ENCODE results near the gene TNFAIP8.

Gene TNFAIP8

DNA sequence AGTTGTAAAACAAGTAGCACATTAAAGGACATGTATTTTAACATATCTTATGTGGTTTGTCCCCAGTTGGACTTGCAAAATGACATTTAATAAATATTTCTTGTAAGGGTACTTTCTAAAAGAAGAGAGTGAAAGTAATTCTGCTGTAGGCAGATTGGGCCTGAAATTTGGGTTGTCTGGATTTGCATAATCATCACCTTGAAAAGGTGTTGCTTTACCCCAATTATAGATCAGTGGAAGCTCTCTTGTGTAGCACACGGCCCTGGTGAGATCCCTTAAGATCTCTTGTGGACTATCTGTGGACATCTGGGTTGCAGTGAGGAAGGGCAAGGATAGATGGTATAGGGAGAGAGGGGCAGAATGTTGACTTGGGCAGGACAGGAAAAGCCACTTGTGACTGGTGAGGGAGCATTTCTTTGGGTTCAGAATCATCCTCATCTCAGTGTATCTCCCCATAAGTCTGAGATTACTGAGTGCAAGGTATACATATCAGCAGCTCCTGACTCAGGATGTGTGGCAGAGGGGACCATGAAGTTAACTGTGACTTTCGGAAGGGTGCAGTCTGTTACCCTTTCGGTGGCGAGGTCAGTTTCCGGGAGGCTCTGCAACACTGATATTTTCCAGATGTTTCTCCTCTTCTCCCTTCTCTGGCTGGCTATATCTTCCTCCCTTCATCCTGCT lies 2.0 kb upstream of the TNFAIP8 start:
- no peak for DNase-seq

DNA sequence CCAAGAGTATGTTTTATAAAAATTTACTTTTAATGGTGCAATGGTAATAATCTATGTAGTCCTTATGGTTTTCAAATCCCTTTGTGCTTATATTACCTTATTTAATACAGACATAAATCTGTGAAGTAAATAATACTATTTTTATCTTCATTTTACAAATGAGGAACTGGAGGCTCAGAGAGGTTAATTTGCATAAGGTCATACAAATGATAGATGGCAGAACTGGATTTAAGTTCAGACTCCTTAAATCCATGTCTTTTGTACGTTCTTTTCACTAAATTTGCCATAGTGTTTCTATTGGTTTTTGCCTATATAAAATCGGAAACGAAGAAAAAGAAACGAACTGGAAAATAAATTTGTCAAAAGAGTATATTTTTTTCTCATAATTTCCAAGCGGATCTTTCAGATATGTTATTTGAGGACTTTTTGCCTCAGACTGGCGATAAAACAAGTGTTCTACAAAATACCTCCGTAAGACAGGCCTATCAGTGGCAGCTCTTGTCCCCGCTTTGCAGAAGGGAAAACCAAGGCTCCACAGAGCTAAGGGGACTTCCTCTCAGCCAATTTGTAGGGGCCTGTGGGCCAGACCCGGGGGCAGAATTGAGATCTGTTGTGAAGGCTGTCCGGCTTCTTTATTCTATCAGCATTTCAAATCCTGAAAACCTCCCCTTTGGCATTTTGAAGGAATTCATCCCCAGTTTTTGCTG lies 1.1 kb upstream of the TNFAIP8 start:
- DNase-seq, result no peak

DNA sequence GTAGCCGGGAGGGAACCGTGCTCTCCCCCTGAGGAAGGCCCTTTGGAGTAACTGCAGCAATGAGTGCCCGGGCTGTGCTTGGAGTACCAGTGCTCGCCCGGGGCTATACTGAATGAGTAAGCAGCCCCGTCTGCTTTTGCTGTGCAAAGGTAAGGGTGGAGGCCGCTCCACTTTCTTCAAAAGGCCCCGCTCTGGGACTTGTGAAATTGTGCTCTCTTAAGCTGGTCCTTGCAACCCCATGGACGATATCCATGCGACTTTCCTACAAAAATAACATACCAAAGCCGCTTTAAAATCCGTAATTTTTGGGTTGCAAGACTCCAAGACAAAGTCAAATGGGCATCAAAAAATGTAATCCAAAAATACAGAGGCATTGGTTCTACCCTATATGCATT lies 578 bp upstream of the TNFAIP8 start:
- DNase-seq, result no peak

GRCh38 chr5:119356612-119357188 lies 881 bp downstream of the TNFAIP8 start:
- DNase-seq, result no peak

DNA sequence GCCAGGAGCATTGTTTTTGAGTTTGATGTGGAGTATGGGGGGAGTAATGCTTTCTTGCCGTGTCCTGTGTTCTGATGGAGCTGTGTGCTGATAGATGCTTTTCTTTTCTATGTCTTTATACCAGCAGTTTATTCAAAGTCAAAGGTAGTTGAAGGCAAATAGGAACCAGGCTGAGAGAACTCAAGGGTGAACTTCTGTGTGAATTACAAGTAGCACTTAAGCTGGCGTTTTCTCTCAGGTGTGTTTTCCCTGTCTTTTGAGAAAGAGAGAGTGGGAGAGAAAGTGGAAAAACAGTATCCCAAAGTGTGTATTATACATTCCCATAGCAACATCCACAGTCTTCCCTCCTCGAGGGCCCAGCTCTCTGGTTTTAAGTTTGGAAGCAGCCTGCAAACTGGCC lies 1.5 kb downstream of the TNFAIP8 start:
- DNase-seq, result no peak

DNA sequence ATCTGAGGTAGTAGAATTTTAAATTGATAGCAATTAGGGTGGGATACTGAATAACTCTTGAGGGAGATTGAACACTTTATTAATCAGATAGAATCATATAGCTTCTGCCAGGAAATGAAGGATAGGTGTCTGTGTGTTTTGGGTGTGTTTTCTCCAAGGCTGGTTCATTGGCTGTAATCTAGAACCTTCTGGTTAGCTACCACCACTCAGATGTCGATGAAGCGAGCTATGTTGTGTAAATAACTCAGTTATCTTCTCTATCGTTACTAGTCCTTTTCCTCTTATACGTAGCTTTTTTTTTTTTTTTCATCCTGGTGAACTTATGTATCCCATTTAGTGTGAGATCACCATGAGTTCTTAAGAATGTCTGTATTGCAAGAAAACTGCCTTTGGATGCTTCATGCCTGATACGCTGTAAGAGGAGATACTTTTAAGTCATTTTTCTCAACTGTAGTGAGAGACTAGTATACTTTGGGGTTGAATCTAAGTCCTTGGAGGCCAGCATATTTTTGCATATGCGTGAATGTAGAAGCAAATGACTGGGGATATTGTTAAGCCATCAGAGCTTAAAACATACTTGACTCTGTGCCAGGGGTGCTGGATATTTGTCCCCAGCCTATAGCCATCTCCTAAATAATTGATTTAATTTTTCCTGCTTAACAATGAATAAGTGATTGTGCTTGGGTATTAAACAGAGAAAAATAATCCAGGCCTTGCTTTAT lies 2.1 kb downstream of the TNFAIP8 start:
- no peak for DNase-seq

DNA sequence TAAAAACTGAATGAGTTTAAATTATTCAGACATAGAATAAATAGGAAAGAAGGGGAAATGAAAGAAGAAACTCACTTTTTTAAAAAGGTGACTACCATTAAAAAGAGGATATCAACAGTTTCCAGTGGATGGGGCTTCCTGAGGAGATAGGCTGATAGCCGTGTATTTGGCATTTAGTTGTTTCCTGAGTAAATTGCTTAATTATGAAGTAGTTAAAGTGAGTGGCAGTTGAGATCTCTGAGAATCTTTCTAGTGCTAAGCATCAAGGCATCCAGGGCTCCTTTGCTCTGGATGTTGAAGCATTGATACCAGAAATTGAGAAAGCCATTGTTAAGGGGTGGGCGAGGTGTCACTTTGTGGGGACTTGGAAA lies 2.7 kb downstream of the TNFAIP8 start:
- DNase-seq, result no peak

DNA sequence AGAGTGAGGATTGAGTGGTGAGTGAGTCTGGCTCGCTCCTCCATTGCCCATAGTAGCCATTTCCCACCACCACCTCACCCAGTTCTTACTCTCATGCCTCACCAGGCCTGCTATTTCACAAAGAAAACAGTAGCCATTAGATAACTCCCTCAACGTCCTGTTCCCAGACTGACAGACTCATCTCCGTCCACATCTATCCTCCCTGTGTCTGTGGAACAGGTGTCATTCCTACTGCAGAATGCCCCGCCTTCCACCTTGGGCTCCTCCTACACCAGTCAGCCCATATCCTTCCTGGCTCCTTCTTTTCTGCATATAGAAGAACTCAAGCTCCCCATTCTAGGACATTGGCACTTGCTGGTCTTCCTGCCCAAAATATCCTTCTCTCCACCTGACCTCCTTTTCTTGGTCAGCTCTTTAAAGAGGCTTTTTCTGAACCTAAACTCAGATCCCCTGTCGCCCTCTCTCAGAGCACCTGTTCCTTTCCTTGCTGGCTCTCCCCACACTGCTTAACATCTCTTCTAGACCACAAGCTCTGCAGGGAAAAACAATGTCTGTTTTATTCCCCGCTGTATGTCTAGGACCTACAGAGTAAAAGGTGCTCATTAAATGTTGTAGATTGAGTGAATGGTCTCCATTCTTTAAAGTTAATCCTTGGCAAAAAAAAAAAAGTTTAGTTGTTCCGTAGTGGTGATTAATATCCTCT lies 3.2 kb downstream of the TNFAIP8 start:
- DNase-seq, result no peak

DNA sequence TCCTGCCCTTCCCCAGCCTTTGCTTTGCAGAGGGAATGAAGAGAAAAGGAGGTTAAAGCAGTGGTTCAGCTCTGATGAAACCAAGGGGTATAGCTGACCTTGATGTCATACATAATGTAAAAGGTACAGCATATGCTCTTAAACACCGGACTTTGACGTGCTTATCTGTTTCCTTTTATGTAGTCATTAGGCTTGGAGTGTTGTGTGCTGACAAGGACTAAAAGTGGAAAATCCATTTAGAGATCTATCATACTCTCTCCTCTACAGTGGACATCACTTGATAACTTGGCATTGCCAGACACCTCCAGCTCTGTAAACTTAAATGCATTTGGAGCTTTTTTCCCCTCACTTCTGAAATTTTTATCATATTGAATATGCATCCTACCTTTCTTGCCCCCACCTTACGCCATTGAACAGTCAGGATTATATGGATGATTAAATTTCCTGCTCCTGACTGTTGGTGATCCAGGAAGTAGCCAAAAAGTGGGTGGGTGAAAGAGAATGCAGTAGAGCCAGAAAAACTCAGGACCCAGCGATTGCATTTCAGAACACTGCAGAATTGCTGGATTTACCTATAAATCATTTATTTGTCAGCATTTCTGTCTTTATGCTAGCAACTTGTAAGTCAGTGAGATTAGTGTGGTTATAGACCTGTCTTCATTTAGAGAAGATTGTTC lies 4.1 kb downstream of the TNFAIP8 start:
- no peak for DNase-seq

DNA sequence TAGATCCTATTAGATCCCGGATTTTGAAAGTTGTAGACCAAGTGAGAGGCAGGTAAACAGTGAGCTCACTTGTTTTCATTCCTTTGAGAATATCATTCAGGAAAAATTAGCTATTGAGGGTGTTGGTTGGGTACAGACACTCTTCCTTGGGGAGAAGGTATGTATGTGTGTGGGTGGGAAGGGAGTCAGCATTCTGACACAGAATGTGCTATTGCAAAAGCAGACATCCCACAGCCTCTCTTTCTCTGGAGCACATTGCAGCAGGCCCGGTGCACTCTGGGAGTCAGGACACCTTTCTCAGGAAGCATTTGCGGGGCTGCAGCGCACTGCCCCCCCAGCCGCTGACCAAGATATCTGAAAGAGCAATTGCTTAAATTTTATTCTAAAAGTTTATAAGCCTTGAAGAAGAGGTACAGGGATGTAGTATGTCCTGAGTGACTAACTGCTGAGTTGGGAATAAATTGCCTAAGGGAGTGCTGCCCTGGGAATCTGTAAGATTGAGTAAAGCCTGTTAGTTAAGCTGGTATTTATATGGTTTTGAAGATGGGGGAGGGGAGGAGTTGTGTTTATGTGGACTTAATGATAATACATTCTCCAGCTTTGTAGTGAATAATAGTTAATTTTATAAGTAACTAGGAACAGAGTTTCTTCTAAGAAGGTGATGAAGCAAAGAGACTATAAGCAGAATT lies 5.2 kb downstream of the TNFAIP8 start:
- no peak for DNase-seq

- DNase-seq, result no peak
These were observed 5.8 kb downstream of the TNFAIP8 start for GRCh38 chr5:119361594-119362125.

GRCh38 chr5:119362714-119363113 lies 6.9 kb downstream of the TNFAIP8 start:
- no peak for DNase-seq

GRCh38 chr5:119363271-119363670 lies 7.5 kb downstream of the TNFAIP8 start:
- no peak for DNase-seq

GRCh38 chr5:119363936-119364335 lies 8.1 kb downstream of the TNFAIP8 start:
- DNase-seq, result no peak

DNA sequence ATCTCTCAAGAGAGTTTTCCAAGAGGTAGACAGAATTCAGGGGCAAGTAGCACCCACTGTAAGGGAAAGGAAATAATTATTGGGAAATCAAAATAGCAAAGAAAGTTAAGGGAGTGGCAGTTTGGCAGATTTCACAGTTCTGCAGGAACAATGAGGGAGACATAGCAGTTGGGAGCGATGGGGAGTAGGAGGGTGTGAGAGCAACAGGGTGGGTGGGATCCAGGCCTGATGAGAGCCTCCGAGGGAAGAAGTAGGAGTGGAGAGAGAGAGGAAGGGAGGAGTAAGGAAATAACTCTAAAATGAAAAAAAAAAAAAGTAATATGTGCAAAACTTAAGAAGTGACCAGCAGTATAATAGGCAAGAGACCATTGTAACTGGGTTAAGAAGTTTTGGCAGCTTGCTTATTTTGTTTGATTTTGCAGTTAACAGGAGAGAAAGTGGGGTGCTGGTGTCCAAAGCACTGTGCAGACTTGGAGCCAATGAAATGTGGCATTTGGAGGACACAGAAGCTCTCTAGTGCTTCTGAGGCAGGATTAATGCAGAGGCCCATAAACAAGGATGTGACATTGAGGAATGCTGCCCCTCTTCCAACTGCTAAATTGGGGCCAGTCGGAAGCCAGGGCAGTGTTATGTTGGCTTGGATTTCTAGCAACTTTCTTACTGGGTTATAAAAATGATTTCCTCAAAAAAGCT lies 10.2 kb downstream of the TNFAIP8 start:
- no peak for DNase-seq

DNA sequence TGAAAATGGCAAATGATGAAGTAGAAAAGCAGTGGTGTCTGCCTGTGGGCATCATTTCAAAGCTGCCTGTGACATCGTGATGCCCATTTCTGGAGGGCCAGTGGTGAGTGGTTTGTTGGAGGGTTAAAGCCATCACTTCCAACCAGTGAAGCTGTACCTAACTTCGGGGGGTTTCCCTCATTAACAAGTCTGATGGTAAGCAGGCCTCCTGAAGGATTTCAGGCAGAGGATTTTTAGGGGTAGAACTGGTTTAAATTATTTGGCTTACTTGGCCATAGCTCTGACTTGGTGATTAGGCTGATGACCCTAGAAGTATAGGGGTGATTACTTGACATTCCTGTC lies 10.7 kb downstream of the TNFAIP8 start:
- no peak for DNase-seq

DNA sequence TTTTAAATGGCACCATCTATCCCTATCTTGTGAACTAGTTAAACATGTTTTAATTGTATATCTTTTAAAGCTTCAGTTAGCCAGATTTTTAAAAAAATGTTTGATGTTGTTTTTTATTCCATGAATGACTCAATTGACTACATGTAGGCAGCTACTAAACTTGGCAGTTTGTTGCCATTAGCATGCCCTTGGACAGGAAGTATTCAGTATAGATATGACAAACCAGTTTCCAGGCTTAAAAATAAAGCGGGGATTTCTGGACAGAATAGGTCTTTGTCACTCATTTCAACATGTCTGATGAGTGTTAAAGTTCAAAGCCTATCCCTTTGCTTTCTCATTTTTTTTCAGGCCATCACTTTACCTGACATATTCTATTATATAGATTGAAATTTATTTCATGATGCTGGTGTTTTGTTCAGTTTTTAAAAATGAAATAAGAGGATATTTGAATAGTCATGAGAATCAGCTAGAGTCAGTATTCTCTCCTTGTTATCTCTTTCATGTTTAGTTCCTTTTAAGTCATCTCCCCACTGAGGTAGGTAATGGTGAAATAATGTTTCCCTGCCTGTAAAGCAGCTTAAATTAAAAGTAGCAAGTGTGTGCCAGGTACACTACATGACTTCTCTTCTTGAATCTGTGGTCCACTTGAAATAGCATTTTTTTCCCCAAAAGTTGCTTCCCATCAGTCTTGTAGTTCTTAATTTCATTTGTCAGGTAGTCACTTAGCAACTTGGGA lies 11.9 kb downstream of the TNFAIP8 start:
- DNase-seq, result no peak

GRCh38 chr5:119368238-119368630 lies 12.4 kb downstream of the TNFAIP8 start:
- DNase-seq, result no peak

DNA sequence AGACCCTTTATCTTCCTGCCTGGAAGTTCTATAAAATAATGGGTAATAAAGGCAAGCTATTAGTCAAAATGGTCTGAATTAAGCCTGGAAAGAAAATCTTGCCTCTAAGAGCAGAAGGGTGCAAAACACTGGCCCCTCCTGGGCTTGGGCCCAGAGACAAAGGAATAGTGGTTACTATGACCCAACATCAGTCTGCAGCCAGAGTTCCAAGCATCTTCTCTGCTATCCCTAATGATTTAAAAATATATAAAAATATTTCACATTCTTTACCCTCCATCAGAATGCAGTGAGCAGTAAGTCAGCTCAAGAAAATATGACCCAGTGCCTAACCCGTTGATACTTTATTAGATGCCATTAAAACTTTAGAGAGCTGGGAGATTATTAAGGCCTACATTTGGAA lies 14.7 kb downstream of the TNFAIP8 start:
- no peak for DNase-seq

GRCh38 chr5:119371146-119371545 lies 15.3 kb downstream of the TNFAIP8 start:
- DNase-seq, result no peak

Measured in NCI-H2171 (cell line).